HL-60 (cell line): ENCODE measurements around the gene DLG5.

ENCODE experiments used
- CTCF ChIP-seq: IDR thresholded peaks from one replicate; pipeline ENCODE4 v1.5.1; 2011; ENCODE audit warnings: low read length, control low read depth, inconsistent platforms; ENCODE audit not compliant: insufficient read depth
- POLR2AphosphoS5 ChIP-seq: IDR thresholded peaks from 2 replicates; pipeline ENCODE4 v1.6.1; 2012; ENCODE audit warnings: low read depth

- no peak for TF ChIP-seq CTCF
- no peak for TF ChIP-seq POLR2AphosphoS5
These were observed 22.3 kb downstream of the DLG5 start for GRCh38 chr10:77904100-77904840.
